Dedifferentiated amniotic fluid mesenchymal stem cell (primary cell): ENCODE measurements around the gene MAGI2.
"Not testable (repeated sequence)": the region's sequence is repeated elsewhere in the genome, so short reads cannot be mapped to it uniquely, and the experiment has no call there.

Experiments used
- DNase-seq: peaks from one replicate; pipeline ENCODE4 v3.0.0-alpha.2; 2016; ENCODE audit errors: extremely low spot score

Gene MAGI2

DNA sequence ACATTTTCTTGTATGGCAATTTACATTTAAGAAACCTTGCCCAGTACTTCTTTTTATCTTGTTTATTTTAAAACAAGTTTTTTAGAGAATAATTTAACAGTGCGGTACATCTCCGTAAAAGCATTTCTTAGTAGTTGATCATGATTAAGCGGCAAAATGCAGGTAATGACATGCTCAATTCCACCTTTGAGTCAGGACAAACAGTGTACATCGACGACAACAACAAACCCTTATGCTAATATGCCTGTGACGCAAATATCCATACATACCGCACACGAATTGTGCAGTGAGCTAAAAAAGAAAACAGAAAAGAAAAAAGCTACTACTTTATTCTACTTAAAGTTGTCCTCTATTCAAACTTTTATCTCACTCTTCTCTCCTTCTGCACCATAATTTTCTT, 1.9 kb downstream of the MAGI2 start:
- no peak for DNase-seq

DNA sequence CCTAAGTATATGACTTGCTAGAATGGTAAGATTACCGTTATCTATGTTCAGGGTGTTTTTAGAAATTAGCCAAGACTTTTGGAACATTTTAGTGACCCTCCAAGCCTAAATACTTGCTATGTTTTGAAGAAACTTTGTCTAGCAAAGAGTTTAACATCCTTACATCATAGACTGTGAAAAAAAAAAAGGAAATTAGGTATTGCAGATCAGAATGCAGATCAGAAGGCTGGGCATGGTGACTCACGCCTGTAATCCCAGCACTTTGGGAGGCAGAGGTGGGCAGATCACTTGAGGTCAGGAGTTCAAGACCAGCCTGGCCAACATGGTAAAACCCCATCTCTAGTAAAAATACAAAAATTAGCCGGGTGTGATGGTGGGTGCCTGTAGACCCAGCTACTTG, 10.7 kb downstream of the MAGI2 start:
- DNase-seq: not testable (repeated sequence)

GRCh38 chr7:79436378-79436777, 17.1 kb downstream of the MAGI2 start:
- DNase-seq: no peak

GRCh38 chr7:79434867-79435266, 18.6 kb downstream of the MAGI2 start:
- no peak for DNase-seq

GRCh38 chr7:79434098-79434497, 19.4 kb downstream of the MAGI2 start:
- peak; percentile 74 for DNase-seq

DNA sequence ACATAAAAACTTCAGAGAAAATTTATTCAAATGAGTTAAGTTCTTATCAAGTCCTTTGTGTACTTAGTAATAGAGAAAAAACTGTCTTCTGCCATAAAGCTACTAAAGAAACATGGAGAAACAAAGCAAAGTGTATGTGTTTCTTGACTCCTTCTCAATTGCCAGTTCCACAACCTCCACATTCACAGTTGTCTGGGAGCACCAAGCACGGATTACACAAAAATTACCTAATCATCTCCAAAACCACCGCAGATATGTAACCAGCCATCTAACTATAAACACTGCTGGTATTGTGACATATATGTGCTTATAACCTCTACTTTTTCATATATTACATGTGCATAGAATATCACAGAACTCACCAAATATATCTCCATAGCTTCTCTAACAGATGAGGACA, 23.1 kb downstream of the MAGI2 start:
- no peak for DNase-seq

DNA sequence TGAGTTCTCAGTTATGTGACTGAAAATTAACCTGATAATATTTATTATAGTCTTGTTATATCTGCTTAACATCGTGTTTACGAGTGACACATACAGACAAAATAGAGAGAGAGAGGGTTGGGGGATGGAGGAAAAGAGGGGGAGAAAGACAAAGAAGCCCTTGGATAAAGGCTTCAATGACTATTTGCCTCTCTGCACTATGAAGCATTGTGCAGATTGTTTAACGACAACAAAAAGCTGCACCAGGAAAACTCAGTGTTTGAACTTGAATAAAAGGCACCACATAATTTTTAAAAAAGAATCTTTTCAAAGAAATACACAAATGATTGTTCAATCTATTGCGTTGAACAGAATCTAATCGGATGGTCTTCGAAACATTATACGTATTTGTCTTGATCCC, 27.8 kb downstream of the MAGI2 start:
- DNase-seq: no peak

DNA sequence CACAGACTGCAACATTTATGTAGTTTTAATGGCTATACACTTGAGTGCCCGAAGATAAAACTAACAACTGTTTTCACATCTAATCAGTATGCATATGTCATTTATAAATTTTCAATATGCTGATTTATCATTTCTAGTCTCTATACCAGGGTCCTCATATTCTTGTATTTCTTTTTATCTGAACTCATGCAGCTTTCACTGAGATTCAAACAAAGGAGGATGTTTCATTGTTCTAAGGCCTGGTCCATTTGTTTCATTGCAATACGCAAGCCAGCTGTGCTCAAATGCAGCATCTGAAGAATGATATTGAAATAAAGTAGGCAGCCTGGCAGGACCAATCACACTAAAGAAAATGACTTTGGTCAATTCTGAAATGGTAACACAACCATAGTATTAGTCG, 31.7 kb downstream of the MAGI2 start:
- no peak for DNase-seq

DNA sequence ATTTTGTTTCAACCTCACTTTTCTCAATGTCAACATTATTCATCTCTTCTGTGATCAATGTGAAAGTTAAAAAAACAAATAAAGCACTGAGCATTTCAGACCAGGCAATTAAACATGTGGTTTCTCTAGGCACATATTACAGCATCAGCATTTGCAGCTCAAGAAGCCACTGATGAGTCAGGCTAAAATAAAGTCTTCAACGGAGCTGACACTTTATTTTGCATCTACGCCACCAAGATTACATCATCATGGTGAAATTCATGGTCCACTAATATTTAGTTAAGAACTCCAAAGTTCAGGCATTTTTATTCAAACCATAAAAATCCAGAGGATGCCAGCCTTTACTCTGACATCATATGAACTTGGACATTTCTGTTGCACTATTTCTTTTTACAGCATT, 33.0 kb downstream of the MAGI2 start:
- peak; percentile 96 for DNase-seq

DNA sequence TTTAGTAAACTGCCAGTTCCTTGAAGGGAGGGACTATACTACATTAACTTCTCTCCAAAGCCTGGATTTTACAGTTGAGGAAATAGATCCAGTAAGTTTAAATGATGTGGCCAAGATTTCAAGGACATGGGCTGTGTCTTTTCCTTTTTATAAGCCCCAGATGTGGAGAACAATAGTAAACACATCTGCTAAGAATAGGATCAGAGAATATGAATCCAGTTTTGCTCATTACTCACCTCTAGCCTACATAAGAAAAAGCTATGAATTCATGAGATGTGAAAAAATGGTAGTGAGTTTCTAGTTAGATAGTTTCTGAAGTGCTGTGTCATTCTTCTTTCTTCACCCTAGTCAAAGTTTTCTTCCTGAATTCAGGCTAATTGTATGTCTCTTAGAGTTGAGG, 38.6 kb downstream of the MAGI2 start:
- peak; percentile 22 for DNase-seq

- no peak for DNase-seq
These were observed 40.6 kb downstream of the MAGI2 start for GRCh38 chr7:79412915-79413314.

GRCh38 chr7:79412438-79412837, 41.0 kb downstream of the MAGI2 start:
- DNase-seq: no peak

DNA sequence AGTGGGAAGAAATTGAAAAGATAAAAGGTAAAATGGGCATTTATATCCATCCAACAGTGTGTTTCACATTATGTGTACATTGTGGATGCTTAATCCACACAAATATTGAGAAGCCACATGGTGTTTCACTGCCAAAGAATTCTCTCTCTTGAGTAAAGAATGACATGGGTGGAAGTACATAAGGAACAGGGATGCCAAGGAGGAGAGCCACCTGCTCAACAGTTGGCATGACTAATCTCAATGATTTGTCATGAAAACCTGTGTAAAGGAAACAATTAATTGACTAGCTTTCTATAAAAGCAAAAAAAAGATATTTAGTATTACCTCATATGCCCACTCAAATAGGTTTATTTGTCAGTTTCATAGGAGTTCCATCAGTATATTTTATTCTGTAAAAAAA, 43.1 kb downstream of the MAGI2 start:
- no peak for DNase-seq

GRCh38 chr7:79407351-79407750, 46.1 kb downstream of the MAGI2 start:
- no peak for DNase-seq

- DNase-seq: no peak
These were observed 47.1 kb downstream of the MAGI2 start for GRCh38 chr7:79406371-79406770.

DNA sequence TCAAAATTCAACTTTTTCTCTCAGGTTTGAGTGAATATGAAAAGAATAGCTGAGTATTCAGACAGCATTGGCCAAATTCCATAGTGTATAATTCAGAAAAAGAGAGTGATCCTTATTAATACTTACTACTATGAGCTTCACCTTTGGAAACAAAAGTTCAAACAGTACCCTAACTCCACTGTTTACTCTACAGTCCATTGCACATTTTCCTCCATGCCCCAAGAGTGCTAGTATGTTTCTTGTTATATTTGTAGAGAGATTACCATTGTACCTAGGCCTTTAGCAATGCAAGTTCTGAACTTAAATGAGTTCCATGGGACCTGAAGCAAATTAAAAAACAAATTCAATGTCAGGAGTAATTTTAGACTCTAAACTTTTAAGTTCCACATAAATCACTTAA, 48.1 kb downstream of the MAGI2 start:
- DNase-seq: no peak

- no peak for DNase-seq
These were observed 49.6 kb downstream of the MAGI2 start for GRCh38 chr7:79403879-79404278.

GRCh38 chr7:79403451-79403850, 50.0 kb downstream of the MAGI2 start:
- DNase-seq: peak; percentile 39

DNA sequence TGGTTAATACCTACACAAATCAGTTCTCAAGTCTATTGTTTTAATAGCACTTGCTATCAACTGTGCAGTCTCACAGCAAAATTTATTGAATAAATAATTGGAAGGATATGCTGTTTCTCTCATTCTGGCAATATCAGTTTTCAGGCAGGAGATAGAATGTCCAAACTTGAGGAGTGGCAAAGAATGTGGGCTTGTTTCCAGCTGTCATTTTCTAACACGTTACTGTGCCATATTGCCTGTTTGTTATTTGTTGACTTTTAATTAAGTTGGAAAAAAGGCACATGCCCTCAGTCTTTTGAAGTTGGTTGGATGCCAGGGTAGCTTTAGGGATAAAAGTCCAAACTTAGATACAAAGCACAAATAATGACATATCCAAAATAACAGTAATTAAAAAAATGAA, 52.2 kb downstream of the MAGI2 start:
- no peak for DNase-seq

DNA sequence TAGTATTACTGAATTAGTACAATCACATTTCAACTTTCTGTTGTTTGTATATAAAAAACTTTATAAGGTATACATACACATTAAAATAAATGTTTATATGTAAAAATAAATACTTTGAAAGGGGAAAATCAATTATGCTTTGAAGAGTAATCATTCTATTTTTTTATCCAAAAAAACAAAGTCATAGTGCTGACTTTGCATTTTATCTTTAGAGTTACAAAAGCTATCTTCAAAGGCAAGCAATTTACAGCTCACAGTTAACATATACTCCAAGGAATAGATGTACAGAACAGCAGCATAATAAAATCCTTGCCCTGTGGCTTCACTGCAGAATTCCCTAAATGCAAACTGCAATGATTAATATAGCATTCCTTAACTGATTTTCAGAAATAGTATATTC, 53.2 kb downstream of the MAGI2 start:
- no peak for DNase-seq

- no peak for DNase-seq
These were observed 55.2 kb downstream of the MAGI2 start for GRCh38 chr7:79398138-79398749.

DNA sequence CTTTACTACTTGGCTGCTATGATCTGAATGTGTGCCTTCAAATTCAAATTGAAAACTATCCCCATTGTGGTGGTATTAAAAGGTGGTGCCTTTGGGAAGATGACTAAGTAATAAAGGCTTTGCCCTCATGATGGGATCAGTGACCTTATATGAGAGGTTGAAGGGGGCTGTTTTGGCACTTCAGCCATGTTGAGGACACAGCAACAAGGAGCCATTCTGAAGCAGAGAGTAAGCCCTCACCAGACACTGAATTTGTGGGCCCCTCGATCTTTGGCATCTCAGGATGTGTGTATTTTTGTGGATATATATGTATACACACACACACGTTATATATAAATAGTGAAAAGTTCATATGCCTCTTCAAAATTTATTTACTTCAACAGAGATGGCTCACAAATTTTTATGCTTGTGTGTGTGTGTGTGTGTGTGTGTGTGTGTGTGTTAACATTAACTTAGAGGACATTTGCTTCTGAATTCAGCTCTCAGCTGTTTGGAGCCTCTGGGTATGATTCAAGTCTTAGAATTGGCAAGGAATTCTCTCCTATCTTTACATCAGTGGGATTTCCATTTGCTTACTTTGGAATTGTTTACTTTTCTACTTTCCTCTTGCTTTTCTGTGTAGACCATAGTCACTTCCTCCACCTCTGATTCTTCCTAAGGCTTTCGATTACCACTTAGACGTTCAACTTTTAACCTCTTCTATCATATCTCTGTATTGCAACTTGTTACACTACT, 66.6 kb downstream of the MAGI2 start:
- peak; percentile 20 for DNase-seq

DNA sequence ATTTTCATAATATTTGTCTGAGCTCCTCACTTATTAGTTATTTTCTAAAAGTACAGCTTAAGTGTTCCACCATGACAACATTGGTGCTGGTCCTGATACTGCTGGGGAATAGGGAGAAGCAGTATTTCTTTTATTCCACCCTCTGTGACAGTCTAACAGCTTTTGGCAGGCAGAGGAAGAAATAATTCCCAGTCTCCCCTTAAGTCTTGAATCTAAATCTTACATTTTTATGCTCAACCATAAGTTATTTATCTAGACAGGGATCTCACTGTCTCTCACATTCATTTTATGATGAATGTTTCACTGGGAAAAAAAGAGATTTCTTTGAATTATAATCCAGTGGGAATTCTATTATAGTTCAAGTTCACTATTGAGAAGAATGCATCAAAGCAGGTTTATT, 71.5 kb downstream of the MAGI2 start:
- DNase-seq: no peak

GRCh38 chr7:79377097-79377496, 76.4 kb downstream of the MAGI2 start:
- DNase-seq: no peak
